Progenitor cell of endocrine pancreas (in vitro differentiated cells): Measurements from ENCODE around the gene MIPOL1. TPM values are rescaled to one million over a fixed set of nuclear protein-coding genes. Genes with fewer than 3 reads are reported as not detected.
"Not testable (repeated sequence)": the region's sequence is repeated elsewhere in the genome, so short reads cannot be mapped to it uniquely, and the experiment has no call there.

Source experiments
- DNase-seq: peaks from one replicate; pipeline ENCODE4 v3.0.0; 2021; ENCODE audit warnings: low spot score; ENCODE audit not compliant: unreplicated experiment
- H3K27ac Mint-ChIP-seq: 2 replicates; pipeline ENCODE4 v1.8.0; 2021; ENCODE audit warnings: mild to moderate bottlenecking, moderate library complexity, mixed read lengths
- H3K27me3 Mint-ChIP-seq: 2 replicates; pipeline ENCODE4 v1.8.0; 2021; ENCODE audit warnings: mixed read lengths
- H3K36me3 Mint-ChIP-seq: 2 replicates; pipeline ENCODE4 v1.8.0; 2022; ENCODE audit warnings: mixed read lengths; ENCODE audit not compliant: insufficient read depth
- H3K4me1 Mint-ChIP-seq: 2 replicates; pipeline ENCODE4 v1.8.0; 2021; ENCODE audit warnings: low read depth, mixed read lengths
- H3K4me3 Mint-ChIP-seq: 2 replicates; pipeline ENCODE4 v1.8.0; 2021; ENCODE audit warnings: low read depth, mild to moderate bottlenecking, moderate library complexity, mixed read lengths
- H3K9me3 Mint-ChIP-seq: 2 replicates; pipeline ENCODE4 v1.8.0; 2021; ENCODE audit warnings: low read depth, mixed read lengths
- CTCF ChIP-seq: fragments of 200-600 bp; sonication (generic); IDR thresholded peaks from one replicate; pipeline ENCODE4 v1.5.0; 2021; ENCODE audit warnings: antibody characterized with exemption, mild to moderate bottlenecking; ENCODE audit not compliant: unreplicated experiment
- total RNA-seq: library from RNA; stranded (reverse); gene quantifications from 2 replicates; pipeline ENCODE4 v1.2.1, GENCODE V29; 2021

The MIPOL1 gene
- total RNA-seq, 1 donor from 2014 or later: 25.6 TPM

DNA sequence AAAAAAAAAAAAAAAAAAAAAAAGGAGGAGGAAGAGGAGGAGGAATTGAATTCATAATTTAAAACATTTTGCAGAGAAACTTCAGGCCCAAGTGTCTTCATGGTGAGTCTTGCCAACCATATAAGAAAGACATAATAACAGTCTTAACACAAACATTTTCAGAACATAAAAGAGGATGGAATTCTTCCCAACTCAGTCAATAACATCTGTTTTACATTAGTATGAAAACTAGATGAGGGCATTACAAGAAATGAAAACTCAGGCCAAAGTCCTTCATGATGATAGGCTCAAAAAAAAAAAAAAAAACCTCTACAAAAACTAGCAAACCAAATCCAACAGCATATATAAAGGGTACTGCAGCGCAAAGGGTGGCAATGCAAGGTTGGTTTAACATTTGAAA, 245.7 kb downstream of the MIPOL1 start:
- H3K9me3 Mint-ChIP-seq: peaks cover 15% of the 10 kb centered on the region
- H3K4me3 Mint-ChIP-seq: no peak overlapping the region
- no peaks in the 10 kb centered on the region for H3K27me3 Mint-ChIP-seq
- peaks cover 5% of the 10 kb centered on the region for H3K4me1 Mint-ChIP-seq
- peaks cover 14% of the 10 kb centered on the region for H3K36me3 Mint-ChIP-seq
- no peak overlapping the region for H3K27ac Mint-ChIP-seq
- TF ChIP-seq CTCF: no peak
- DNase-seq: no peak

DNA sequence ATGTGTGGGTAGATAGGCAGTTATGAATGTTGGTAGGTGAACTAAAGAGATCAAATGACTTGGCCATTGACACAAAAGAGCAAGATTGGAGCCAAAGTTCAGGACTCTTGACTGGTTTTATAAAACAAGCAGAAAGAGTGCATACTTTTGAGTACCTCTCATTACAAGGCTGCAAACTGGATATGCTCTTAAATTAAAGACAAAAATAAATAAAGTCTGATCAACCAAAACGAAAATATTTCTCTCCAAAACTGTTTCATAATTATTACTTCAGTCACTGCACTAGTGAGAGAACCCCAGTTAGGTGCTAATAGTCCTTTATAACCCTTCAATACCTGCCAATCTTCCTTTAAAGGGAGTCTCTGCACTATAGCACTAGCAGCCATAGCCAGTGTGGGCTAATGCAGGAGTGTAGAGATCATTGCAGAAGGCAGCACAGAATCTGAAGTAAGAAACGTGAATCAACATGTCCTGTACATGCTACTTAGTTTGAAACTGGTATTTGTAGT, 250.2 kb downstream of the MIPOL1 start:
- TF ChIP-seq CTCF: no peak
- no peak overlapping the region for H3K27ac Mint-ChIP-seq
- DNase-seq: no peak
- no peak overlapping the region for H3K4me3 Mint-ChIP-seq
- H3K9me3 Mint-ChIP-seq: peaks cover 9% of the 10 kb centered on the region
- peaks cover 8% of the 10 kb centered on the region for H3K36me3 Mint-ChIP-seq
- no peaks in the 10 kb centered on the region for H3K27me3 Mint-ChIP-seq
- H3K4me1 Mint-ChIP-seq: peaks cover 11% of the 10 kb centered on the region

DNA sequence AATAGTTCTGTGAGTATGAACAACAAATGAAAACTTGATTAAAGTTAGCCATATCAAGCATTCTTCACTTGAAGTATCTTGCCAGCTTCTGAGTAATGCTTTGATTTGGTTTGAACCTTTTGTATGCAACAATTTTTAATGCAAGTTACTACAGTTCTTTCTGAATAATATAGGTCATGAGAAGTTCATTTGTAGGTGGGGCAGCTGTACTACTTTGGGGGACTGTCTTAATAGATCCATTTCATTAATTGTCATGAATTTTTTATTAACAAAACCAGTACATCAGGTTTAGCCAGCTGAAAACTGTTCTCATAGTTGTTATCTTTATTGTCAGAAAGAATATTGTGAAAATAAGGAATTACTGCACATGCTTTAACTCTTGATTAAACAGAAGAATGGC, 254.6 kb downstream of the MIPOL1 start:
- H3K36me3 Mint-ChIP-seq: no peaks in the 10 kb centered on the region
- no peaks in the 10 kb centered on the region for H3K9me3 Mint-ChIP-seq
- no peak overlapping the region for H3K27ac Mint-ChIP-seq
- TF ChIP-seq CTCF: no peak
- DNase-seq: no peak
- H3K27me3 Mint-ChIP-seq: no peaks in the 10 kb centered on the region
- peaks cover 11% of the 10 kb centered on the region for H3K4me1 Mint-ChIP-seq
- H3K4me3 Mint-ChIP-seq: no peak overlapping the region

DNA sequence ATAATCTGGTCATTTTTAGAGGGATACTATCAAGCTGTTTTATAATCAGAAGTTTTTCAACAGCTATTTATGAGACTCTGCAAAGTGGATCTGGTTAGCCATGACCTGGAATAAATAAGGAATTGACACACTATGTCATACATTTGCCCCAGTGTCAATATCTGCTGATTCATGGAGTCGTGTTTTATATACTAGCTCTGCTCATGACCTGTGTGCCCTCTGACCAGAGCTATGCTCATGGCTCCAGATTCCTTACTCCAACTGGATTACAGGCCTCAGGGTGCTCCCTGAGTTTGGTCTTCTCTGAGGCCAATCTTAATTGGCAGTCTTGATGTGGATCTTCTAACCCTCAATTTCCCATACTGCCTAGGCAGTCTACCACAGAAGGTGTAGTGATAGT, 256.2 kb downstream of the MIPOL1 start:
- Mint-ChIP-seq H3K9me3 (no peaks in the 10 kb centered on the region), H3K4me1 (peaks cover under 1% of the 10 kb centered on the region), H3K27ac (no peak overlapping the region), H3K36me3 (peaks cover 1% of the 10 kb centered on the region), H3K27me3 (no peaks in the 10 kb centered on the region), H3K4me3 (no peak overlapping the region)
- DNase-seq: no peak
- TF ChIP-seq CTCF: no peak

- DNase-seq: no peak
- Mint-ChIP-seq H3K27ac (no peak overlapping the region), H3K36me3 (peaks cover 27% of the 10 kb centered on the region), H3K4me3 (no peak overlapping the region), H3K27me3 (no peaks in the 10 kb centered on the region), H3K4me1 (no peaks in the 10 kb centered on the region), H3K9me3 (peaks cover 18% of the 10 kb centered on the region)
- TF ChIP-seq CTCF: no peak
These were observed 259.6 kb downstream of the MIPOL1 start for GRCh38 chr14:37457334-37457733.

DNA sequence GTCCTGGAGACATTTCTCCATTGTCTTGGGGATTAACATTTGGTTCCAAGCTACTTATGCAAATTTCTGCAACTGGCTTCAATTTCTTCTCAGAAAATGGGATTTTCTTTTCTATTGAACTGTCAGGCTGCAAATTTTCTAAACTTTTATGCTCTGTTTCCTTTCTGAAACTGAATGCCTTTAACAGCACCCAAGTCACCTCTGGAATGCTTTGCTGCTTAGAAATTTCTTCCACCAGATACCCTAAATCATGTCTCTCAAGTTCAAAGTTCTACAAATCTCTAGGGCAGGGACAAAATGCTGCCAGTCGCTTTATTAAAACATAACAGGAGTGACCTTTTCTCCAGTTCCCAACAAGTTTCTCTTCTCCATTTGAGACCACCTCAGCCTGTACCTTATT, 264.7 kb downstream of the MIPOL1 start:
- DNase-seq, H3K4me3 Mint-ChIP-seq, H3K27me3 Mint-ChIP-seq, H3K27ac Mint-ChIP-seq: not testable (repeated sequence)
- Mint-ChIP-seq H3K36me3 (peaks cover 45% of the 10 kb centered on the region), H3K4me1 (peaks cover 19% of the 10 kb centered on the region), H3K9me3 (peaks cover 38% of the 10 kb centered on the region)
